Esophagus muscularis mucosa (tissue), 4 donors: ENCODE results near the gene NNAT. TPM values are rescaled to one million over a fixed set of nuclear protein-coding genes. Genes with fewer than 3 reads are reported as not detected.

Experiments
- DNase-seq: peaks from one replicate; pipeline ENCODE4 v3.0.0-alpha.2; 2017; ENCODE audit errors: extremely low spot score
- H3K27ac ChIP-seq, 4 donors: fragments of 200-600 bp; sonication (generic); replicated peaks in 1 of 4; 1 replicate in 3 of 4; 2 replicates in 1 of 4; pipeline ENCODE4 v1.5.1; 2016 to 2019; ENCODE audit warnings: mild to moderate bottlenecking in 1 of 4
- H3K27me3 ChIP-seq, 4 donors: fragments of 200-600 bp; sonication (generic); one replicate each; pipeline versions ENCODE4 v1.5.1 to v1.6.0; 2016 to 2019
- H3K36me3 ChIP-seq, 4 donors: fragments of 200-600 bp; sonication (generic); one replicate each; pipeline ENCODE4 v1.5.1; 2016 to 2019
- H3K4me1 ChIP-seq, 4 donors: fragments of 200-600 bp; sonication (generic); one replicate each; pipeline ENCODE4 v1.5.1; 2016 to 2019
- H3K4me3 ChIP-seq, 4 donors: fragments of 200-600 bp; sonication (generic); 1 replicate in 2 of 4; 2 replicates in 2 of 4; pipeline ENCODE4 v1.5.1; 2016 to 2019; ENCODE audit warnings: mild to moderate bottlenecking in 4 of 4, moderate library complexity in 1 of 4
- H3K9me3 ChIP-seq, 4 donors: fragments of 200-600 bp; sonication (generic); 1 replicate in 3 of 4; 2 replicates in 1 of 4; pipeline ENCODE4 v1.5.1; 2016 to 2019
- CTCF ChIP-seq, 3 experiments: fragments of 200-600 bp in 2 of 3; fragments of 450-650 bp in 1 of 3; sonication (generic) in 2 of 3; IDR thresholded peaks; one replicate each; pipeline ENCODE4 v1.5.1; 2017 to 2019; ENCODE audit warnings: antibody characterized with exemption in 3 of 3, mild to moderate bottlenecking in 2 of 3, moderate library complexity in 1 of 3
- EP300 ChIP-seq: sonication (generic); formaldehyde crosslinking; IDR thresholded peaks from one replicate; pipeline ENCODE4 v1.6.1; 2017; ENCODE audit warnings: antibody characterized with exemption
- POLR2A ChIP-seq: fragments of 450-650 bp; IDR thresholded peaks from one replicate; pipeline ENCODE4 v1.6.1; 2017; ENCODE audit warnings: antibody characterized with exemption, moderate library complexity, mild to moderate bottlenecking, low read depth
- POLR2AphosphoS5 ChIP-seq, 2 donors: sonication (generic); formaldehyde crosslinking; IDR thresholded peaks; one replicate each; pipeline ENCODE4 v1.6.1; 2017; ENCODE audit warnings: antibody characterized with exemption in 2 of 2
- WGBS: methylation state at CpG from one replicate; pipeline ENCODE4 v1.1.5; 2018; 5-methylcytosine and 5-hydroxymethylcytosine counted together
- intact Hi-C: fragments of 100-400 bp; cut with DNase I; formaldehyde crosslinking; loops from one replicate; pipeline ENCODE4 v1.15.1; 2023
- total RNA-seq, 4 donors: library from RNA; depleted of rRNA; stranded (reverse); fragments of >200 nt; gene quantifications; one replicate each; pipeline versions ENCODE4 v1.1.0 to v1.2.1, GENCODE V29; 2016

Gene NNAT
- total RNA-seq, 4 donors from 2014 or later: 2.6 to 14.1 (median 9.1) TPM

GRCh38 chr20:37529968-37530600 is 9.0 kb downstream of the NNAT start:
- 86% methylated on average over 10 of the region's 10 CpGs for WGBS
- no peaks in the 10 kb centered on the region for H3K27me3 ChIP-seq
- intact Hi-C loops: loop anchor here (5.0 kb wide), 2 partner anchors 123 to 333 kb away; no protein-coding TSS in a partner anchor
- no peak overlapping the region for H3K27ac ChIP-seq
- H3K36me3 ChIP-seq: no peaks in the 10 kb centered on the region
- no peaks in the 10 kb centered on the region for H3K9me3 ChIP-seq
- no peak overlapping the region for H3K4me3 ChIP-seq
- peaks cover 22 to 42% (median 30%) of the 10 kb centered on the region in 4 donors for H3K4me1 ChIP-seq
- TF ChIP-seq EP300 (no peak), CTCF (IDR thresholded peaks at IDR 0.05) (no peak), POLR2A (no peak), POLR2AphosphoS5 (IDR thresholded peaks at IDR 0.05) (no peak)
- no peak for DNase-seq

GRCh38 chr20:37530696-37531095 is 9.6 kb downstream of the NNAT start:
- H3K27ac ChIP-seq: no peak overlapping the region
- WGBS: 63% methylated on average over 2 of the region's 2 CpGs

GRCh38 chr20:37531856-37532255 is 10.8 kb downstream of the NNAT start:
- WGBS: 96% methylated on average over 3 of the region's 3 CpGs
- no peak overlapping the region for H3K4me3 ChIP-seq
- H3K27me3 ChIP-seq: no peaks in the 10 kb centered on the region
- H3K4me1 ChIP-seq: peaks cover 7 to 25% (median 17%) of the 10 kb centered on the region in 4 donors
- no peaks in the 10 kb centered on the region for H3K36me3 ChIP-seq
- DNase-seq: no peak
- no peak for TF ChIP-seq POLR2AphosphoS5 (IDR thresholded peaks at IDR 0.05)
- no peak for TF ChIP-seq CTCF (IDR thresholded peaks at IDR 0.05)
- TF ChIP-seq POLR2A: no peak
- TF ChIP-seq EP300: no peak
- intact Hi-C loops: loop anchor here (5.0 kb wide), 2 partner anchors 125 to 335 kb away; no protein-coding TSS in a partner anchor
- no peak overlapping the region for H3K27ac ChIP-seq
- no peaks in the 10 kb centered on the region for H3K9me3 ChIP-seq

More at GRCh38 chr20:37530696-37531095, 9.6 kb downstream of the NNAT start:
- Histone ChIP-seq H3K4me1 (peaks cover 16 to 36% (median 24%) of the 10 kb centered on the region in 4 donors), H3K9me3 (no peaks in the 10 kb centered on the region), H3K4me3 (no peak overlapping the region), H3K36me3 (no peaks in the 10 kb centered on the region), H3K27me3 (no peaks in the 10 kb centered on the region)
- no peak for DNase-seq
- intact Hi-C loops: loop anchor here (5.0 kb wide), 2 partner anchors 123 to 333 kb away; no protein-coding TSS in a partner anchor
- TF ChIP-seq EP300 (no peak), POLR2A (no peak), POLR2AphosphoS5 (IDR thresholded peaks at IDR 0.05) (no peak), CTCF (IDR thresholded peaks at IDR 0.05) (no peak)

DNA sequence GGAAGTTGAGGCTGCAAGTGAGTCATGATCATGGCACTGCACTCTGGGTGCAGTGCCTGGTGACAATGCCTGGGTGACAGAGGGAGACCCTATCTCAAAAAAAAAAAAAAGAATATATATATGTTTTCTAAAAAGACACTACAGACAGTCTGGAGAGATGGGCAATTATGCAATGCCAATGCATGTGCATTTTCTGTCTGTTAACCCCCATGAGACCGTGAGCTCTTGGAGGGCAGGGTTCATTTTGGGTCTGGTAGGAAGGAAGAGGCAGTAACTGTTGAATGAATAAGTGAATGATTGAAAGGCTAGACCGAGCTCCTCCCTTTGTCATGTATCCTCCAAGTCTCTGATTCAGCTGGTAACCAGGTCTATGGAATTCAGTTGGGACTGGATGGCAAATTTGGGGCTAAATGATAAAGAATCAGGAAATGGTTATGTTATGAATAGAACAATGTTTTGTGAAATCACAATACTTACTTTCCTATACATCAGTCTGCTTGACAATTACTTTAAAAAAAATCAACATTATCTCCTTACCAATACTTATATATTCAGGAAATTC is 12.2 kb downstream of the NNAT start:
- Histone ChIP-seq H3K4me3 (no peak overlapping the region), H3K9me3 (no peaks in the 10 kb centered on the region), H3K27ac (no peak overlapping the region), H3K4me1 (peaks cover 7 to 20% (median 15%) of the 10 kb centered on the region in 4 donors), H3K36me3 (no peaks in the 10 kb centered on the region), H3K27me3 (no peaks in the 10 kb centered on the region)
- DNase-seq: no peak
- WGBS: 86% methylated on average over 2 of the region's 2 CpGs
- TF ChIP-seq POLR2AphosphoS5 (IDR thresholded peaks at IDR 0.05): no peak
- no peak for TF ChIP-seq EP300
- no peak for TF ChIP-seq CTCF (IDR thresholded peaks at IDR 0.05)
- TF ChIP-seq POLR2A: no peak
- intact Hi-C loops: loop anchor here (5.0 kb wide), 2 partner anchors 126 to 336 kb away; no protein-coding TSS in a partner anchor
